Stimulated activated CD4-positive, alpha-beta T cell treated with anti-CD3 and anti-CD28 coated beads, Interleukin-12 subunit alpha, Interleukin-12 subunit beta, amount 100 ng/mL, for 4 hours (primary cell): ENCODE data around the gene TEAD1.

Experiments
- DNase-seq: peaks from one replicate; pipeline ENCODE4 v3.0.0-alpha.2; 2020

TEAD1 gene

GRCh38 chr11:12687740-12688139, 13.5 kb downstream of the TEAD1 start:
- no peak for DNase-seq

- DNase-seq: no peak
Measured at GRCh38 chr11:12689029-12689755, 15.0 kb downstream of the TEAD1 start.

GRCh38 chr11:12690663-12691062, 16.4 kb downstream of the TEAD1 start:
- DNase-seq: no peak

- DNase-seq: no peak
Measured at GRCh38 chr11:12691473-12691872, 17.3 kb downstream of the TEAD1 start.

GRCh38 chr11:12692229-12693075, 18.2 kb downstream of the TEAD1 start:
- no peak for DNase-seq

- no peak for DNase-seq
Measured at GRCh38 chr11:12693094-12693478, 18.9 kb downstream of the TEAD1 start.

GRCh38 chr11:12693479-12694182, 19.4 kb downstream of the TEAD1 start:
- no peak for DNase-seq

GRCh38 chr11:12694183-12694531, 19.9 kb downstream of the TEAD1 start:
- no peak for DNase-seq

- no peak for DNase-seq
Measured at GRCh38 chr11:12695221-12695794, 21.1 kb downstream of the TEAD1 start.

GRCh38 chr11:12695873-12696272, 21.7 kb downstream of the TEAD1 start:
- DNase-seq: no peak

- no peak for DNase-seq
Measured at GRCh38 chr11:12696911-12697581, 22.8 kb downstream of the TEAD1 start.

GRCh38 chr11:12698048-12698447, 23.8 kb downstream of the TEAD1 start:
- no peak for DNase-seq

- DNase-seq: no peak
Measured at GRCh38 chr11:12701811-12702592, 27.8 kb downstream of the TEAD1 start.

- DNase-seq: no peak
Measured at GRCh38 chr11:12702999-12703453, 28.8 kb downstream of the TEAD1 start.

GRCh38 chr11:12704049-12704448, 29.8 kb downstream of the TEAD1 start:
- no peak for DNase-seq

GRCh38 chr11:12705874-12706273, 31.7 kb downstream of the TEAD1 start:
- DNase-seq: no peak

GRCh38 chr11:12706545-12707499, 32.6 kb downstream of the TEAD1 start:
- no peak for DNase-seq

- DNase-seq: no peak
Measured at GRCh38 chr11:12707500-12707880, 33.3 kb downstream of the TEAD1 start.

- DNase-seq: no peak
Measured at GRCh38 chr11:12711496-12711895, 37.3 kb downstream of the TEAD1 start.

- DNase-seq: no peak
Measured at GRCh38 chr11:12712132-12712531, 37.9 kb downstream of the TEAD1 start.

GRCh38 chr11:12715131-12715530, 40.9 kb downstream of the TEAD1 start:
- no peak for DNase-seq
